Spleen (tissue), 11 donors: ENCODE measurements around the gene VPS50. TPM values are rescaled to one million over a fixed set of nuclear protein-coding genes. Genes with fewer than 3 reads are reported as not detected.

Experiments
- DNase-seq: peaks from one replicate; pipeline ENCODE4 v3.0.0-alpha.2; 2020
- H3K27ac ChIP-seq, 8 donors: fragments of 200-600 bp; sonication (generic) in 7 of 8; 1 replicate in 4 of 8; 2 replicates in 4 of 8; pipeline versions ENCODE4 v1.5.0 to v1.8.0; 2016 to 2021; ENCODE audit warnings: inconsistent platforms in 4 of 8, mild to moderate bottlenecking in 4 of 8, moderate library complexity in 1 of 8
- H3K27me3 ChIP-seq, 7 donors: fragments of 200-600 bp; sonication (generic) in 6 of 7; replicated peaks in 1 of 7; 1 replicate in 4 of 7; 2 replicates in 3 of 7; pipeline versions ENCODE4 v1.5.0 to v1.8.0; 2016 to 2021; ENCODE audit warnings: inconsistent platforms in 3 of 7, mild to moderate bottlenecking in 1 of 7
- H3K36me3 ChIP-seq, 6 donors: fragments of 200-600 bp; sonication (generic) in 5 of 6; 1 replicate in 4 of 6; 2 replicates in 2 of 6; pipeline versions ENCODE4 v1.5.0 to v1.8.0; 2016 to 2021; ENCODE audit warnings: inconsistent platforms in 2 of 6
- H3K4me1 ChIP-seq, 6 donors: fragments of 200-600 bp; sonication (generic) in 5 of 6; 1 replicate in 3 of 6; 2 replicates in 3 of 6; pipeline versions ENCODE4 v1.5.0 to v1.8.0; 2016 to 2021; ENCODE audit warnings: inconsistent platforms in 3 of 6
- H3K4me3 ChIP-seq, 8 donors: fragments of 200-600 bp; sonication (generic) in 7 of 8; 1 replicate in 4 of 8; 2 replicates in 4 of 8; pipeline versions ENCODE4 v1.5.0 to v1.8.0; 2016 to 2021; ENCODE audit warnings: inconsistent platforms in 4 of 8, mild to moderate bottlenecking in 4 of 8, moderate library complexity in 2 of 8
- H3K9me3 ChIP-seq, 8 donors: fragments of 200-600 bp; sonication (generic) in 7 of 8; 1 replicate in 4 of 8; 2 replicates in 4 of 8; pipeline versions ENCODE4 v1.5.0 to v1.8.0; 2016 to 2021; ENCODE audit warnings: inconsistent platforms in 4 of 8
- CTCF ChIP-seq, 11 experiments: fragments of 200-600 bp in 7 of 11; fragments of 450-650 bp in 4 of 11; sonication (generic) in 4 of 11; IDR thresholded peaks in 8 of 11; conservative IDR thresholded peaks in 3 of 11; 1 replicate in 7 of 11; 2 replicates in 4 of 11; pipeline versions ENCODE4 v1.4.0 to v1.8.0; 2016 to 2021; ENCODE audit warnings: antibody characterized with exemption in 11 of 11, inconsistent platforms in 4 of 11, mild to moderate bottlenecking in 1 of 11
- POLR2A ChIP-seq, 3 donors: fragments of 450-650 bp; IDR thresholded peaks; one replicate each; pipeline ENCODE4 v1.5.1; 2017; ENCODE audit warnings: antibody characterized with exemption in 3 of 3, mild to moderate bottlenecking in 1 of 3
- POLR2AphosphoS5 ChIP-seq, 3 donors: sonication (generic); formaldehyde crosslinking; IDR thresholded peaks; one replicate each; pipeline ENCODE4 v1.5.1; 2017; ENCODE audit warnings: antibody characterized with exemption in 3 of 3
- WGBS, 5 donors: extraction: QIAGEN DNeasy Blood & Tissue Kit in 3 of 5; methylation state at CpG; one replicate each; pipeline versions ENCODE4 v1.1.5 to v1.1.7; 2013 to 2018; 5-methylcytosine and 5-hydroxymethylcytosine counted together
- intact Hi-C: fragments of 100-400 bp; cut with DNase I; formaldehyde crosslinking; loops from one replicate; pipeline ENCODE4 v1.15.0; 2023; ENCODE audit warnings: low total_unique reads
- polyA plus RNA-seq, 3 donors: library from polyadenylated mRNA; stranded (reverse); fragments of 200-250 nt; gene quantifications; one replicate each; pipeline ENCODE4 v1.2.1, GENCODE V29; 2013
- total RNA-seq, 7 donors: library from RNA; depleted of rRNA in 3 of 7; stranded (reverse); fragments of >200 nt in 3 of 7; fragmentation: NEBNext Ultra II Directional in 4 of 7; extraction: Animal tissue kit (Norgen Biotek cat#: 25700) in 4 of 7; gene quantifications; one replicate each; pipeline versions ENCODE4 v1.1.0 to v1.2.1, GENCODE V29; 2016 to 2021
- donor health status: healthy with polysubstance abuse.
- donor health status: DM: no; HTN: no; CAD: no; lungs with moderate emphysema.
- donor health status: DM: no; HTN: no; CAD: no.
- donor health status: Bipolar disorder and iron deficiency.
- donor health status: healthy.
- donor health status: DM: no; HTN: no; CAD: no.
- donor health status: DM: yes; HTN: yes; CAD: no.

VPS50 gene
- total and polyA plus RNA-seq, 10 donors, result 8.1 to 62.6 (median 34.2) TPM

DNA sequence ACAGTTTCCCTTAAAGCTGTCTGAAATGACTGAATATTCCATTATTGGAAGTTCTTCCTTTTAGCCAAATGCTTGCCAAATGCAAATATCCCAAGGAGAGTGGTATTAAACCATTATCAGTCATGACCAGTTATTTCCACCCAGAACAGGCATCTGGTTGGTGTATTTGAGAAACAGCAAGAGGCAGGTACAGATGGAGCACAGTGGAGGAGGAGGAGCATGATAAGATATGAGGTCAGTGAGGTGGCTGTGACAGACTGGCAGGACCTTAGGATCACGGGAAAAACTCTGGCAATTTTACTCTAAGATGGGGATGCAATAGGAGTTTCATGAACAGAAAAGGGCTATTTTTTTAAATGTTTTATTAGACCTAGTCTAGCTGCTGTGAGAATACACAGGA is 12.3 kb upstream of the VPS50 start:
- WGBS, 5 donors, result 75 to 89% (median 86%) methylated on average over 1 of the region's 1 CpG
- Histone ChIP-seq H3K4me3 (no peak overlapping the region), H3K27me3 (peaks cover 0 to 7% (median 0%) of the 10 kb centered on the region in 7 donors), H3K27ac (no peak overlapping the region), H3K36me3 (no peaks in the 10 kb centered on the region), H3K9me3 (no peaks in the 10 kb centered on the region), H3K4me1 (no peaks in the 10 kb centered on the region)
- no peak for TF ChIP-seq POLR2AphosphoS5 (IDR thresholded peaks at IDR 0.05)
- no peak for TF ChIP-seq CTCF (IDR thresholded peaks at IDR 0.05 in 8 of 11, conservative IDR thresholded peaks at IDR 0.05 in 3 of 11)
- intact Hi-C loops, result no loop called here
- no peak for DNase-seq

DNA sequence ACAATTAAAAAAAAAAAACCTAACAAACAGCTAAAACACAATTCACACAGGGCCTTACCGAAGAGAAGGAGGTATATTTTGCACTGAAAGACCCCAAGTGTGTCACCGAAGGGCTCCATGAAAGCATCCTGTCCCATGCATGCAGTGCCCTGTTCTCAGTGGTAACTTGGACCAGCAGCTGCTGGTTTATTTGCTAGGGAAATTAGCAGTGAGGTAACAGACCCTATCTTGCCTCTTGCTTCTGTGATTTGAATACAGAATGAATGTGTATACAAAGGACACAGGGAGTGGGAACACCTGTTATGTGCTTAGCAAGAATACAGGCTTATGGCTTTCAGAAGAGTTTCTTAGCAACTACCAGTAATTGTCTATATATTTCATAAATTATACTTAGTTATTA is 5.9 kb upstream of the VPS50 start, which contains the start of gene HEPACAM2:
Gene HEPACAM2 (minus strand): TSS at position 160 of the 400 bp plus-strand sequence.
- no peak for DNase-seq
- TF ChIP-seq POLR2AphosphoS5 (IDR thresholded peaks at IDR 0.05), result no peak
- no peak for TF ChIP-seq CTCF (IDR thresholded peaks at IDR 0.05 in 8 of 11, conservative IDR thresholded peaks at IDR 0.05 in 3 of 11)
- TF ChIP-seq POLR2A (IDR thresholded peaks at IDR 0.05), result no peak
- Histone ChIP-seq H3K27ac (no peak within 1 kb of the TSS), H3K4me3 (no peak within 1 kb of the TSS), H3K27me3 (no peaks in the 10 kb centered on the region), H3K9me3 (no peaks in the 10 kb centered on the region), H3K4me1 (peaks cover 4 to 21% (median 12%) of the 10 kb centered on the region in 6 donors), H3K36me3 (no peaks in the 10 kb centered on the region)
- intact Hi-C loops, result no loop called here
- 60 to 92% (median 80%) methylated on average over 2 of the region's 2 CpGs for WGBS, 5 donors

DNA sequence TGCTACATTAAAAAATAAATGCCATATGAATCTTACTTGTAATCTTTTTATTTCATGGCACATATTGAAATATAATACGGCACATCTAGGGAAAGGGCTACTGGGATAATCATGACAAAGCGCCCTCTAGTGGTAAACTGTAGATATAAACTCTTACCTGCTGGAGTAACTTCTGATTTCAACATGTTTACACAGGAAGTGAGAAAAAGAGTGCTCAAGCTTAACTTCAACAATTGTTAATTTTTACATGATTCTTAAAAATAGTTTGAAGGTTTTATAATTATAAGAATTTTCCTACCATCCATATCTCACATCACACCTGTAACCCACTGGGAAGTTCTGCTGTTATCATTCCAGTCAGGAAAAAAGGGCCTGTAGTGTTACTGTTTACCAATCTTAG is 3.9 kb upstream of the VPS50 start:
- Histone ChIP-seq H3K36me3 (no peaks in the 10 kb centered on the region), H3K4me1 (peaks cover 10 to 36% (median 23%) of the 10 kb centered on the region in 6 donors), H3K27ac (peak overlapping the region in 3 of 8 donors; percentile 10 to 49 (median 37)), H3K4me3 (no peak overlapping the region), H3K27me3 (no peaks in the 10 kb centered on the region), H3K9me3 (no peaks in the 10 kb centered on the region)
- WGBS, 5 donors, result 1 to 3% (median 2%) methylated on average over 2 of the region's 2 CpGs
- DNase-seq, result no peak
- intact Hi-C loops, result no loop called here
- TF ChIP-seq CTCF (IDR thresholded peaks at IDR 0.05 in 8 of 11, conservative IDR thresholded peaks at IDR 0.05 in 3 of 11), result peak; percentile 43 to 87 (median 79)
- TF ChIP-seq POLR2A (IDR thresholded peaks at IDR 0.05), result no peak

DNA sequence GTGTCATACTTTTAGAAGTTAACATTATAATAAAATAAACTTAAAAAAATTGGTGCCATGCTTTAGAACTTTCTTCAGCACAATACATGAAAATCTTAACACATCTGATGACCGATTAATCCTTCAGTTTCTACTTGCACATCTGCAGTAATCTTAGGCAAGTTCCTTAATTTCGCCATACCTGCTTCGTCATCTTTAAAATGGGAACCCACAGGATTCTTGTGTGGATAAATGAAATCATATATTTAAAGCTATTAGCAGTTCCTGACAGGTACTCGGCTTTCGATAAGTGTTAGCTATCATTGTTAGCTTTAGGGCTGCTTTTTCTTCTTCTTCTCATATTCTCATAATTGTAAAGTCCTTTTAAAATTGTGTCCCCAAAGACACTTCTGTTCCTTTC is 907 bp upstream of the VPS50 start:
- Histone ChIP-seq H3K9me3 (no peaks in the 10 kb centered on the region), H3K36me3 (no peaks in the 10 kb centered on the region), H3K4me3 (peak overlapping the region in 7 of 8 donors; percentile 74 to 88 (median 85)), H3K27ac (peak overlapping the region; percentile 66 to 92 (median 87)), H3K4me1 (peaks cover 18 to 64% (median 35%) of the 10 kb centered on the region in 6 donors), H3K27me3 (no peaks in the 10 kb centered on the region)
- TF ChIP-seq POLR2AphosphoS5 (IDR thresholded peaks at IDR 0.05) (no peak), POLR2A (IDR thresholded peaks at IDR 0.05) (no peak), CTCF (IDR thresholded peaks at IDR 0.05 in 8 of 11, conservative IDR thresholded peaks at IDR 0.05 in 3 of 11) (no peak)
- no peak for DNase-seq
- intact Hi-C loops, result no loop called here
- 22 to 35% (median 29%) methylated on average over 5 of the region's 5 CpGs for WGBS, 5 donors
